PC-3 (cell line): ENCODE measurements around the gene ELMO2. TPM values are rescaled to one million over a fixed set of nuclear protein-coding genes. Genes with fewer than 3 reads are reported as not detected.
A peak's percentile ranks its signal among the peaks of the same experiment; 100 is the strongest.

Source experiments
- ATAC-seq: fragments of 200-7000 bp; cut with Tn5 transposase; 2 replicates; pipeline ENCODE4 v1.9.1; 2020; ENCODE audit warnings: mild to moderate bottlenecking, moderate library complexity
- BruUV-seq: library from RNA; stranded (reverse); fragments of 400-500 nt; replicated peaks from 2 replicates; lab custom pipeline; 2021; lab: Mats Ljungman, UMichigan
- CTCF ChIA-PET: fragments of 300-600 bp; sonication (Branson Sonifier 250); formaldehyde crosslinking; loops from one replicate; lab custom pipeline; 2022; ENCODE audit warnings: antibody characterized with exemption; lab: Charles Lee
- POLR2A ChIA-PET: fragments of 300-600 bp; sonication (Branson Sonifier 250); formaldehyde crosslinking; loops from one replicate; lab custom pipeline; 2022; ENCODE audit warnings: antibody characterized with exemption; ENCODE audit not compliant: unreplicated experiment; lab: Charles Lee
- DNase-seq: peaks from one replicate; pipeline ENCODE4 v3.0.0-alpha.2; 2015
- H2AFZ ChIP-seq: fragments of 300-600 bp; sonication (generic); 2 replicates; pipeline ENCODE4 v1.6.0; 2016; ENCODE audit warnings: antibody characterized with exemption, low read length
- H3F3A ChIP-seq: fragments of 300-600 bp; sonication (generic); one replicate; pipeline ENCODE4 v1.6.0; 2017; ENCODE audit warnings: antibody characterized with exemption, low read length, control low read depth, mild to moderate bottlenecking; ENCODE audit not compliant: unreplicated experiment
- H3K27ac ChIP-seq: fragments of 300-600 bp; sonication (generic); 2 replicates; pipeline ENCODE4 v1.5.1; 2016; ENCODE audit warnings: mild to moderate bottlenecking, low read length
- H3K27me3 ChIP-seq: fragments of 300-600 bp; sonication (generic); 2 replicates; pipeline ENCODE4 v1.6.1; 2016; ENCODE audit warnings: low read length, mixed read lengths
- H3K36me3 ChIP-seq: fragments of 300-600 bp; sonication (generic); 2 replicates; pipeline ENCODE4 v1.6.1; 2016; ENCODE audit warnings: low read depth, mixed run types, low read length, mixed read lengths
- H3K4me1 ChIP-seq: fragments of 300-600 bp; sonication (generic); 2 replicates; pipeline ENCODE4 v1.5.1; 2016; ENCODE audit warnings: low read length; ENCODE audit not compliant: insufficient read depth
- H3K4me2 ChIP-seq: fragments of 300-600 bp; sonication (generic); 2 replicates; pipeline ENCODE4 v1.6.0; 2016; ENCODE audit warnings: low read length
- H3K4me3 ChIP-seq: fragments of 300-600 bp; sonication (generic); 2 replicates; pipeline ENCODE4 v1.5.1; 2016; ENCODE audit warnings: mild to moderate bottlenecking, low read length, mixed read lengths
- H3K79me2 ChIP-seq: fragments of 300-600 bp; sonication (generic); 2 replicates; pipeline ENCODE4 v1.6.1; 2017; ENCODE audit warnings: low read length, mixed read lengths
- H3K9ac ChIP-seq: fragments of 300-600 bp; sonication (generic); 2 replicates; pipeline ENCODE4 v1.6.0; 2016; ENCODE audit warnings: mild to moderate bottlenecking, low read length
- H3K9me2 ChIP-seq: fragments of 300-600 bp; sonication (generic); replicated peaks from 2 replicates; pipeline ENCODE4 v1.6.1; 2016; ENCODE audit warnings: mixed run types, low read length, mixed read lengths
- H3K9me3 ChIP-seq: fragments of 300-600 bp; sonication (generic); 2 replicates; pipeline ENCODE4 v1.6.1; 2016; ENCODE audit warnings: low read length, mixed read lengths
- H4K20me1 ChIP-seq: fragments of 300-600 bp; sonication (generic); 2 replicates; pipeline ENCODE4 v1.6.1; 2016; ENCODE audit warnings: low read length, mixed read lengths
- CTCF ChIP-seq: fragments of 300-600 bp; sonication (generic); conservative IDR thresholded peaks from 2 replicates; pipeline ENCODE4 v1.5.1; 2017; ENCODE audit warnings: antibody characterized with exemption, low read depth, mild to moderate bottlenecking, low read length
- EZH2 ChIP-seq: fragments of 300-600 bp; sonication (generic); IDR thresholded peaks from one replicate; pipeline ENCODE4 v1.6.1; 2017; ENCODE audit warnings: antibody characterized with exemption, mild to moderate bottlenecking, low read length; ENCODE audit not compliant: unreplicated experiment
- EZH2phosphoT487 ChIP-seq: fragments of 300-600 bp; sonication (generic); IDR thresholded peaks from 2 replicates; pipeline ENCODE4 v1.6.1; 2018; ENCODE audit warnings: mild to moderate bottlenecking, antibody characterized with exemption, low read length, borderline replicate concordance
- intact Hi-C: fragments of 100-400 bp; cut with micrococcal nuclease; formaldehyde crosslinking; loops from 2 replicates; pipeline ENCODE4 v1.9.0; 2023
- total RNA-seq: library from RNA; depleted of rRNA; stranded (reverse); fragments of >200 nt; gene quantifications from 2 replicates; pipeline ENCODE4 v1.2.3, GENCODE V29; 2014

ELMO2 gene
- total RNA-seq, 1 experiment from 2014 or later: 29.0 TPM

DNA sequence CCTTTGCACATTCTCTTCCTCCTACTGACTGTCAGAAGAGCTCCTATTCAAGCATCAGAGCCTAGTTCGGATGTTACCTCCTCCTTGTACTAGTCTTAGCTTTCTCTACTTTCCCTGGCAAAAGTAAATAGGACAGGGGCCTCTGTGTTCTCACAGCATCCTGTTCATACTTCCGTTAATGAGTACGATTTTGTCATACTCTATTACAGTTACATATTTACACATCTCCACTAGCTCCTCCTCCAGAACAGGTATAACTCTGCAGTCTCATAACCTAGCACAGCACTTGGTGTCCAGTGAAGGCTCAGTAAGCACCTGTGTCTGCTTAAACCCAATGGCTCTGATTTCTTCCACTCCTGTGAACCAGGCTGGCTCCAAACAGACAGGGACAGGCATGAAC, 7.0 kb downstream of the ELMO2 start:
- TF ChIP-seq CTCF: no peak
- TF ChIP-seq EZH2phosphoT487: no peak
- TF ChIP-seq EZH2: no peak
- Histone ChIP-seq H3K9me3 (no peaks in the 10 kb centered on the region), H3K4me3 (no peak overlapping the region), H3K36me3 (peaks cover 6% of the 10 kb centered on the region), H3K79me2 (peaks cover 33% of the 10 kb centered on the region), H2AFZ (no peak overlapping the region), H3K4me1 (peaks cover 36% of the 10 kb centered on the region), H4K20me1 (no peaks in the 10 kb centered on the region; the same call in 1 of the 2 replicates), H3F3A (no peaks in the 10 kb centered on the region), H3K27me3 (no peaks in the 10 kb centered on the region), H3K9ac (no peak overlapping the region), H3K9me2 (no peaks in the 10 kb centered on the region), H3K4me2 (no peak overlapping the region), H3K27ac (no peak overlapping the region)
- ATAC-seq: peak; percentile 49
- peak; percentile 8 for DNase-seq
- BruUV-seq: no TSS peak
- intact Hi-C loops: no loop called here
- CTCF ChIA-PET: no interaction called here
- POLR2A ChIA-PET: no interaction called here

DNA sequence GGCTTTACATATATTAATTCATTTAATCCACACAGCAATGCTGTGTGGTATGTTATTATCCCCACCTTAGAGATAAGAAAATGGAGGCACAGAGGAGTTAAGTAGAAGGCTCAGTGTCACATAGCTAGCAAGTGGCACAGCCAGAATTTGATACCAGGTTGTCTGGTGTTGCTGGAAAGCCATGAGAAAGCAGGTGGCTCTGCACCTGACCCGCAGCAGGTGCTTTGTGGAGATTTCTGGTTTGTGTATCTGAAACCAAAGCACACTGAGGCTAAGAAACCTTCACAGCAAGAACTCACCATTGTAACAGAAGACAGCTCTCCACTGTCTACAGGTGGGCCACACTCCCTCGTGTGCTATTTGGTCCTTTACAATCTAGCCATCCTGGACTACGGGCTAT, 7.5 kb downstream of the ELMO2 start:
- no peak overlapping the region for H3K4me2 ChIP-seq
- ChIA-PET CTCF (no interaction called here), POLR2A (no interaction called here)
- no peaks in the 10 kb centered on the region for H3K9me3 ChIP-seq
- no peak overlapping the region for H3K4me3 ChIP-seq
- peaks cover 29% of the 10 kb centered on the region for H3K79me2 ChIP-seq
- no peak for TF ChIP-seq EZH2
- TF ChIP-seq CTCF: no peak
- no peak for TF ChIP-seq EZH2phosphoT487
- no peaks in the 10 kb centered on the region for H3K27me3 ChIP-seq
- H2AFZ ChIP-seq: no peak overlapping the region
- DNase-seq: no peak
- intact Hi-C loops: no loop called here
- no peak overlapping the region for H3K9ac ChIP-seq
- no TSS peak for BruUV-seq
- peaks cover 11% of the 10 kb centered on the region for H3K36me3 ChIP-seq
- H4K20me1 ChIP-seq: no peaks in the 10 kb centered on the region; the same call in 1 of the 2 replicates
- no peak overlapping the region for H3K27ac ChIP-seq
- peaks cover 36% of the 10 kb centered on the region for H3K4me1 ChIP-seq
- H3K9me2 ChIP-seq: no peaks in the 10 kb centered on the region
- no peaks in the 10 kb centered on the region for H3F3A ChIP-seq
- ATAC-seq: no peak

- Histone ChIP-seq H3F3A (no peaks in the 10 kb centered on the region), H3K4me3 (no peak overlapping the region), H3K9me2 (no peaks in the 10 kb centered on the region), H3K36me3 (peaks cover 30% of the 10 kb centered on the region), H3K4me1 (peaks cover 19% of the 10 kb centered on the region), H3K27me3 (no peaks in the 10 kb centered on the region), H3K9ac (no peak overlapping the region), H3K4me2 (no peak overlapping the region), H3K9me3 (no peaks in the 10 kb centered on the region), H4K20me1 (no peaks in the 10 kb centered on the region), H2AFZ (no peak overlapping the region), H3K27ac (no peak overlapping the region), H3K79me2 (peaks cover 4% of the 10 kb centered on the region)
- ChIA-PET POLR2A (no interaction called here), CTCF (no interaction called here)
- ATAC-seq (no peak), DNase-seq (no peak)
- intact Hi-C loops: no loop called here
- no TSS peak for BruUV-seq
- TF ChIP-seq CTCF (no peak), EZH2 (no peak), EZH2phosphoT487 (no peak)
Measured at GRCh38 chr20:46396052-46396740, 10.2 kb downstream of the ELMO2 start.
